ACC112 (cell line): Measurements from ENCODE around the gene ADRA1B.

Experiments
- H2AFZ ChIP-seq: fragments of 200-600 bp; sonication (generic); one replicate; pipeline ENCODE4 v1.6.0; 2017; ENCODE audit warnings: antibody characterized with exemption, low read length; ENCODE audit not compliant: unreplicated experiment
- H3K27ac ChIP-seq: fragments of 200-600 bp; sonication (generic); 2 replicates; pipeline ENCODE4 v1.5.1; 2014; ENCODE audit warnings: low read depth, mild to moderate bottlenecking, antibody characterized with exemption, low read length, moderate library complexity
- H3K27me3 ChIP-seq: fragments of 200-600 bp; sonication (generic); 2 replicates; pipeline ENCODE4 v1.6.1; 2014; ENCODE audit warnings: mild to moderate bottlenecking, antibody characterized with exemption, low read length, moderate library complexity, mixed read lengths; ENCODE audit not compliant: insufficient read depth
- H3K36me3 ChIP-seq: fragments of 200-600 bp; sonication (generic); 2 replicates; pipeline ENCODE4 v1.6.1; 2016; ENCODE audit warnings: mild to moderate bottlenecking, antibody characterized with exemption, low read length, moderate library complexity, mixed read lengths; ENCODE audit not compliant: insufficient read depth
- H3K4me1 ChIP-seq: fragments of 200-600 bp; sonication (generic); one replicate; pipeline ENCODE4 v1.6.1; 2016; ENCODE audit warnings: low read length, mixed read lengths; ENCODE audit not compliant: insufficient read depth, unreplicated experiment, control insufficient read depth
- H3K4me3 ChIP-seq: fragments of 200-600 bp; sonication (generic); 2 replicates; pipeline ENCODE4 v1.5.1; 2014; ENCODE audit warnings: mild to moderate bottlenecking, low read depth, low read length
- H3K79me2 ChIP-seq: fragments of 200-600 bp; sonication (generic); one replicate; pipeline ENCODE4 v1.6.0; 2016; ENCODE audit warnings: low read length; ENCODE audit not compliant: control insufficient read depth, unreplicated experiment, insufficient read depth

The ADRA1B gene

DNA sequence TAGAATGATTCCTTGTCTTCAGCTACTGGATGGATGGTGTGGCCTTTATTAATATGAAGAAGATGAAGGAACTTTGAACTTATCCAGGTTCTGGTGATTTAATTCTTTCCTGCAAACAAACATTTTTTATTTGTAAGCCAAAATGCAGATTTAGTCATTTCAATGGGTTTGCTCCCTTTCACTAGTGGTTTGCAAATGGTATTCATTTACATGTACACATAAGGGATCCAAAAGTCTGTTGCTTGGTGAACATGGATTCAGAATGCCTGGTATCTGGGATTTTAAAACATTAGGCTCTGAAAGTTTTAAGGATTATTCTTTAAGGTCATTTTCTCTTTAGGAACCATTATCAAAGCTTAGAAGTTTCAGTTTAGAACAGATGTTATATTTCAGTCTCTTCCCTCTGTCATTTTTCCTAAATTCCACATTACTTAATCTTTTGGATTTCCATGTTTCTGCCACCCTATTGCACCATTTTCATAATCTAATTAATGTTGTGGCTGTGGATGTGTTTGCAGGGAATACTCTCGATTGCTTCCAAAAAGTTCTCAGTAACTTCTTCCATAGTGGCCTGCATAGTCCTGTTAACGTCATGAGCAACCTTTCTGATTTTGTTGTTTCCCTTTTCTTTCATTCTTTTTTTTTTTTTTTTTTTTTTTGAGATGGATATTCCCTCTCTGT lies 102.8 kb downstream of the ADRA1B start:
- H3K4me1 ChIP-seq = peaks cover 3% of the 10 kb centered on the region
- no peaks in the 10 kb centered on the region for H3K36me3 ChIP-seq
- H3K4me3 ChIP-seq = no peak overlapping the region
- H2AFZ ChIP-seq = no peak overlapping the region
- H3K79me2 ChIP-seq = no peaks in the 10 kb centered on the region
- H3K27ac ChIP-seq = no peak overlapping the region
- no peaks in the 10 kb centered on the region for H3K27me3 ChIP-seq

DNA sequence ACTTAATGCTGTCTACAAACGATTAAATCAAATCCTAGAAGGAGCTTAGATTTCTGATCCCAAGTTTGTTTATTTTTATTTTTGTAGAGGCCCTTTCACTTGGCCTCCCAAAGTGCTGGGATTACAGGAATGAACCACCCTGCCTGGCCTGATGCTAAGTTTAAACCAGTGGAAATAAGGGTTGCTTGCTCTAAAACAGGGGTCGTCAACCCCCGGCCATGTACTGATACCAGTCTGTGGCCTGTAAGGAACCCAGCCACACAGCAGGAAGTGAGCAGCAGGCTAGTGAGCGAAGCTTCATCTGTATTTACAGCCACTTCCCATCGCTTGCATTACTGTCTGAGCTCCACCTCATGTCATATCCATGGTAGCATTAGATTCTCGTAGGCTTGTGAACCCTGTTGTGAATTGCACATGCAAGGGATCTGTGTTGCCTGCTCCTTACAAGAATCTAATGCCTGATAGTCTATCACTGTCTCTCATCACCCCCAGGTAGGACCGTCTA lies 104.0 kb downstream of the ADRA1B start:
- H3K79me2 ChIP-seq = peaks cover 4% of the 10 kb centered on the region
- H3K27ac ChIP-seq = no peak overlapping the region
- H3K27me3 ChIP-seq = no peaks in the 10 kb centered on the region
- no peak overlapping the region for H3K4me3 ChIP-seq
- H3K36me3 ChIP-seq = no peaks in the 10 kb centered on the region
- peaks cover 3% of the 10 kb centered on the region for H3K4me1 ChIP-seq
- no peak overlapping the region for H2AFZ ChIP-seq

DNA sequence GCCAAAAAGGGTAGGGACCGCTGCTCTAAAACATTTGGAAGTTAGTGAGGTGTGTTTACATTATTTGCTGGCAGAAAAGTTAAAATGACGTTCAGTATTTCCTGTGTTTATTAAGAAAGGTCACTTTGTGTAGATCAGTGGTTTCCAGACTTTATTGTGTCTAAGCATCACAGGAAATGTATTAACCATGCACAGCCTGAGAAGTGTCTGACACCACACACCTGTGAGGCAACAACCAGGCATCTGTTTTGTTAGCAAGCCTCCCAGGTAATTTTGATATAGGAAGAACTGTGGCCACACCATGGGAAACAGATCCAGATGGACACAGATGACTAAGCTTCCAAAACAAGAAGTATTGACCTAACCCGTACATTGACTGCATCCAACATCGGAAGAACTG lies 104.7 kb downstream of the ADRA1B start:
- Histone ChIP-seq H3K4me3 (no peak overlapping the region), H3K4me1 (peaks cover 3% of the 10 kb centered on the region), H3K79me2 (peaks cover 5% of the 10 kb centered on the region), H3K27ac (no peak overlapping the region), H3K27me3 (no peaks in the 10 kb centered on the region), H2AFZ (no peak overlapping the region), H3K36me3 (no peaks in the 10 kb centered on the region)

DNA sequence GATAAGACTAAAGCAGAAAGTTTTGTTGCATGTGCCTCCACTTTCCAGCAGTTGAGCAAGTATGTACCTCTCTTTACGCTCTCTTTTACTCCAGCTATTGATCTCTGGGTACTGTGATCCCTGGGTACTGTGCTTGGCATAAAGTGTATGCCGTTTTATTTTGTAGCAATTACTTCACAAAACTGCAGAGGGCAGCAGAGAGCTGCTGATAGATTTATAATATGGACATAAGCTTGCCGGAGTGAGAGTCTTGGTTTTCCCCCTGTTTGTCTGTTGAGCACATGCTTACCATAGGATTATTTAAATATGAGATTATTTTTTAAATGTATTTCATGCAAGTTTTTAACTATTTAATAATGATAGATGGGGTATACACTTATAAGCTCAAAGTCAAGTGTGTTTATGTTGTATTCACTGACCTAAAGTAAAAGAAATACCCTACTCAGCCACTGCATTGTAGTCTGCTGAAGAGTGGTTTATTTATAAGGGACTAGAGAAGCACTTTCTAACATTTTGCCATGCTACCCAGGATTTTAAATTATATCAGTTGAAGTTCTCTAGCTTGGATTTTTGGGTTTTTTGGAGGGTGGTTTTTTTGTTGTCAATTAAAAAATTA lies 105.7 kb downstream of the ADRA1B start:
- Histone ChIP-seq H2AFZ (no peak overlapping the region), H3K4me3 (no peak overlapping the region), H3K79me2 (peaks cover 12% of the 10 kb centered on the region), H3K36me3 (no peaks in the 10 kb centered on the region), H3K4me1 (peaks cover 3% of the 10 kb centered on the region), H3K27me3 (no peaks in the 10 kb centered on the region), H3K27ac (no peak overlapping the region)
